ENCODE data around the gene INO80B. TPM values are rescaled to one million over a fixed set of nuclear protein-coding genes. Genes with fewer than 3 reads are reported as not detected.

Gene INO80B
- total and polyA plus RNA-seq, 9 of the 15 experiments (the other 6 are each of a cell fraction or from before 2014, with no cell fraction given): 0.41 to 22.6 (median 9.0) TPM

DNA sequence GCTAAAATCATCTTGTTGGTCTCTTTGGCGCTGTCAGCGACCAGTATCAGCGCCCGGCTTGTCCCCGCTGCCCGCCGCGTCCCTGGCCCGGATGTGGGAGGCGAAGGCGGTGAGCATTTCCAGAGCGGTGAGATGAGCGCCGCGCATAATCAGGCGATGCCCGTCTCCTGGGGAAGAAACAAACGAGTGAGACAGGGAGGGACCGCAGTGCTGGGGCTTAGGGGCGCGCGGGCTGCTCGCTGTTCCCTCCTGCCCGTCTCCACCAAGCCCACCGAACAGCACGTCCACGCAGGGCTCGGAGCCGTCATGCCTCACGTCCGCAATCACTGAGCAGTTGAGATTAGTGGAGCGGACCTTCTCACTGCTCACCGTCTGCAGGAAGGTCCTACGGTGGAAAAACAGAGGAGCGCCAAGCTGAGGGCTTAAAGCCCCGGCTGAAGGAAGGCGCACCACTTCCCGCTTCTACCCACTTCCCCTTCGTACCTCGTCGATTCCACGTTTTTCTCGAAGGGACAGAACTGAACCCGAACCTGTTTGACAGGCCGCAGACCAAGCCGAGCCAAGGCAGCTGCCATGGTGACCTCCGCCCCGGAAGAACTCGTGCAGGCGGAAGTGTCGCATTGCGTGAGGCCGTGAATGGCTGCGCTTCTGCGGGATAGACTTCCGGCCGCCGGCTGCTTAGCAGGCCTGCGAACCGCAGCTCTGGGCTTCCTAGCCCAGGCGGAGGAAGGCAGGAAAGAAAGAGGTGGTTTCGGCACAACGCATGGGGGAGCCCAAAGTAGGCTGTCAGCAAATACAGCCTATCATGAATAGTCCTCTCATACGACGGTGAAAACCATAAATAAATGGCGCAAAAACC is 17.4 kb downstream of the INO80B start, which contains the start of gene MRPL53 (continued):
- TF ChIP-seq, protein P1, sequence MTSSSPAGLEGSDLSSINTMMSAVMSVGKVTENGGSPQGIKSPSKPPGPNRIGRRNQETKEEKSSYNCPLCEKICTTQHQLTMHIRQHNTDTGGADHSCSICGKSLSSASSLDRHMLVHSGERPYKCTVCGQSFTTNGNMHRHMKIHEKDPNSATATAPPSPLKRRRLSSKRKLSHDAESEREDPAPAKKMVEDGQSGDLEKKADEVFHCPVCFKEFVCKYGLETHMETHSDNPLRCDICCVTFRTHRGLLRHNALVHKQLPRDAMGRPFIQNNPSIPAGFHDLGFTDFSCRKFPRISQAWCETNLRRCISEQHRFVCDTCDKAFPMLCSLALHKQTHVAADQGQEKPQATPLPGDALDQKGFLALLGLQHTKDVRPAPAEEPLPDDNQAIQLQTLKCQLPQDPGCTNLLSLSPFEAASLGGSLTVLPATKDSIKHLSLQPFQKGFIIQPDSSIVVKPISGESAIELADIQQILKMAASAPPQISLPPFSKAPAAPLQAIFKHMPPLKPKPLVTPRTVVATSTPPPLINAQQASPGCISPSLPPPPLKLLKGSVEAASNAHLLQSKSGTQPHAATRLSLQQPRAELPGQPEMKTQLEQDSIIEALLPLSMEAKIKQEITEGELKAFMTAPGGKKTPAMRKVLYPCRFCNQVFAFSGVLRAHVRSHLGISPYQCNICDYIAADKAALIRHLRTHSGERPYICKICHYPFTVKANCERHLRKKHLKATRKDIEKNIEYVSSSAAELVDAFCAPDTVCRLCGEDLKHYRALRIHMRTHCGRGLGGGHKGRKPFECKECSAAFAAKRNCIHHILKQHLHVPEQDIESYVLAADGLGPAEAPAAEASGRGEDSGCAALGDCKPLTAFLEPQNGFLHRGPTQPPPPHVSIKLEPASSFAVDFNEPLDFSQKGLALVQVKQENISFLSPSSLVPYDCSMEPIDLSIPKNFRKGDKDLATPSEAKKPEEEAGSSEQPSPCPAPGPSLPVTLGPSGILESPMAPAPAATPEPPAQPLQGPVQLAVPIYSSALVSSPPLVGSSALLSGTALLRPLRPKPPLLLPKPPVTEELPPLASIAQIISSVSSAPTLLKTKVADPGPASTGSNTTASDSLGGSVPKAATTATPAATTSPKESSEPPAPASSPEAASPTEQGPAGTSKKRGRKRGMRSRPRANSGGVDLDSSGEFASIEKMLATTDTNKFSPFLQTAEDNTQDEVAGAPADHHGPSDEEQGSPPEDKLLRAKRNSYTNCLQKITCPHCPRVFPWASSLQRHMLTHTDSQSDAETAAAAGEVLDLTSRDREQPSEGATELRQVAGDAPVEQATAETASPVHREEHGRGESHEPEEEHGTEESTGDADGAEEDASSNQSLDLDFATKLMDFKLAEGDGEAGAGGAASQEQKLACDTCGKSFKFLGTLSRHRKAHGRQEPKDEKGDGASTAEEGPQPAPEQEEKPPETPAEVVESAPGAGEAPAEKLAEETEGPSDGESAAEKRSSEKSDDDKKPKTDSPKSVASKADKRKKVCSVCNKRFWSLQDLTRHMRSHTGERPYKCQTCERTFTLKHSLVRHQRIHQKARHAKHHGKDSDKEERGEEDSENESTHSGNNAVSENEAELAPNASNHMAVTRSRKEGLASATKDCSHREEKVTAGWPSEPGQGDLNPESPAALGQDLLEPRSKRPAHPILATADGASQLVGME (CRISPR knock-in tag; IDR thresholded peaks at IDR 0.05): 0 out of 2 replicates have a peak, but pooled peaks have one; percentile 8
- TF ChIP-seq KLF16 (IDR thresholded peaks at IDR 0.05) (peak; percentile 74; the same call in 1 of the 2 replicates), PHB (CRISPR knock-in tag; IDR thresholded peaks at IDR 0.05) (no peak), THRAP3 (IDR thresholded peaks at IDR 0.05; ENCODE audit: borderline replicate concordance) (peak; percentile 96), ZNF184 (CRISPR knock-in tag; IDR thresholded peaks at IDR 0.05) (no peak), CCNT2 (IDR thresholded peaks at IDR 0.05; ENCODE audit: borderline replicate concordance, extremely low read depth, insufficient read length, low read depth, low read length) (peak; percentile 64), LCOR (CRISPR knock-in tag; IDR thresholded peaks at IDR 0.05) (peak; percentile 75), NONO (IDR thresholded peaks at IDR 0.05; ENCODE audit: low read depth in 2 of 2, low read length in 1 of 2) (no peak), MAZ (CRISPR knock-in tag; conservative IDR thresholded peaks at IDR 0.05 in 1 of 2, IDR thresholded peaks at IDR 0.05 in 1 of 2) (peak; percentile 73 to 88; a peak in 2 of 4 replicates), ZNF717 (CRISPR knock-in tag; IDR thresholded peaks at IDR 0.05) (no peak), BACH1 (tag; IDR thresholded peaks at IDR 0.05) (no peak), CBFA2T3 (IDR thresholded peaks at IDR 0.05) (no peak), HNRNPLL (IDR thresholded peaks at IDR 0.05; ENCODE audit: low read depth, low read length, poor library complexity, severe bottlenecking) (peak; percentile 54)
- TF ChIP-seq, protein P2, sequence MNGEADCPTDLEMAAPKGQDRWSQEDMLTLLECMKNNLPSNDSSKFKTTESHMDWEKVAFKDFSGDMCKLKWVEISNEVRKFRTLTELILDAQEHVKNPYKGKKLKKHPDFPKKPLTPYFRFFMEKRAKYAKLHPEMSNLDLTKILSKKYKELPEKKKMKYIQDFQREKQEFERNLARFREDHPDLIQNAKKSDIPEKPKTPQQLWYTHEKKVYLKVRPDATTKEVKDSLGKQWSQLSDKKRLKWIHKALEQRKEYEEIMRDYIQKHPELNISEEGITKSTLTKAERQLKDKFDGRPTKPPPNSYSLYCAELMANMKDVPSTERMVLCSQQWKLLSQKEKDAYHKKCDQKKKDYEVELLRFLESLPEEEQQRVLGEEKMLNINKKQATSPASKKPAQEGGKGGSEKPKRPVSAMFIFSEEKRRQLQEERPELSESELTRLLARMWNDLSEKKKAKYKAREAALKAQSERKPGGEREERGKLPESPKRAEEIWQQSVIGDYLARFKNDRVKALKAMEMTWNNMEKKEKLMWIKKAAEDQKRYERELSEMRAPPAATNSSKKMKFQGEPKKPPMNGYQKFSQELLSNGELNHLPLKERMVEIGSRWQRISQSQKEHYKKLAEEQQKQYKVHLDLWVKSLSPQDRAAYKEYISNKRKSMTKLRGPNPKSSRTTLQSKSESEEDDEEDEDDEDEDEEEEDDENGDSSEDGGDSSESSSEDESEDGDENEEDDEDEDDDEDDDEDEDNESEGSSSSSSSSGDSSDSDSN (IDR thresholded peaks at IDR 0.05; ENCODE audit: borderline replicate concordance in 1 of 2, low read depth in 2 of 2, low read length in 2 of 2): peak; percentile 81 to 82
- TF ChIP-seq, protein P3, sequence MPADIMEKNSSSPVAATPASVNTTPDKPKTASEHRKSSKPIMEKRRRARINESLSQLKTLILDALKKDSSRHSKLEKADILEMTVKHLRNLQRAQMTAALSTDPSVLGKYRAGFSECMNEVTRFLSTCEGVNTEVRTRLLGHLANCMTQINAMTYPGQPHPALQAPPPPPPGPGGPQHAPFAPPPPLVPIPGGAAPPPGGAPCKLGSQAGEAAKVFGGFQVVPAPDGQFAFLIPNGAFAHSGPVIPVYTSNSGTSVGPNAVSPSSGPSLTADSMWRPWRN (IDR thresholded peaks at IDR 0.05; ENCODE audit: low read depth): peak; percentile 7; the same call in 1 of the 2 replicates
- TF ChIP-seq, protein P4, sequence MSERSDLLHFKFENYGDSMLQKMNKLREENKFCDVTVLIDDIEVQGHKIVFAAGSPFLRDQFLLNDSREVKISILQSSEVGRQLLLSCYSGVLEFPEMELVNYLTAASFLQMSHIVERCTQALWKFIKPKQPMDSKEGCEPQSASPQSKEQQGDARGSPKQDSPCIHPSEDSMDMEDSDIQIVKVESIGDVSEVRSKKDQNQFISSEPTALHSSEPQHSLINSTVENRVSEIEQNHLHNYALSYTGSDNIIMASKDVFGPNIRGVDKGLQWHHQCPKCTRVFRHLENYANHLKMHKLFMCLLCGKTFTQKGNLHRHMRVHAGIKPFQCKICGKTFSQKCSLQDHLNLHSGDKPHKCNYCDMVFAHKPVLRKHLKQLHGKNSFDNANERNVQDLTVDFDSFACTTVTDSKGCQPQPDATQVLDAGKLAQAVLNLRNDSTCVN (CRISPR knock-in tag; IDR thresholded peaks at IDR 0.05): peak; percentile 72; the same call in 1 of the 2 replicates

Data from K562 (cell line).